ENCODE data around the gene KCNJ2.

KCNJ2 gene

GRCh38 chr17:70206361-70207010, 37.2 kb downstream of the KCNJ2 start:
- DNase-seq: peak; percentile 39

GRCh38 chr17:70207184-70207583, 37.9 kb downstream of the KCNJ2 start:
- no peak for DNase-seq

GRCh38 chr17:70208080-70208794, 38.9 kb downstream of the KCNJ2 start:
- no peak for DNase-seq

GRCh38 chr17:70208825-70209555, 39.7 kb downstream of the KCNJ2 start:
- no peak for DNase-seq

- DNase-seq: no peak
These were observed 46.3 kb downstream of the KCNJ2 start for GRCh38 chr17:70215656-70216055.

GRCh38 chr17:70217571-70217970, 48.2 kb downstream of the KCNJ2 start:
- peak; percentile 64 for DNase-seq

GRCh38 chr17:70225276-70225675, 55.9 kb downstream of the KCNJ2 start:
- no peak for DNase-seq
